Stimulated activated CD4-positive, alpha-beta T cell treated with anti-CD3 and anti-CD28 coated beads, Interleukin-1b, Interleukin-23, amount 100 ng/mL, for 1 hour (primary cell): Measurements from ENCODE around the gene RELN.

Experiments
- DNase-seq, 2 donors: peaks; one replicate each; pipeline ENCODE4 v3.0.0-alpha.2; 2020; ENCODE audit warnings: low read depth in 2 of 2

Gene RELN

DNA sequence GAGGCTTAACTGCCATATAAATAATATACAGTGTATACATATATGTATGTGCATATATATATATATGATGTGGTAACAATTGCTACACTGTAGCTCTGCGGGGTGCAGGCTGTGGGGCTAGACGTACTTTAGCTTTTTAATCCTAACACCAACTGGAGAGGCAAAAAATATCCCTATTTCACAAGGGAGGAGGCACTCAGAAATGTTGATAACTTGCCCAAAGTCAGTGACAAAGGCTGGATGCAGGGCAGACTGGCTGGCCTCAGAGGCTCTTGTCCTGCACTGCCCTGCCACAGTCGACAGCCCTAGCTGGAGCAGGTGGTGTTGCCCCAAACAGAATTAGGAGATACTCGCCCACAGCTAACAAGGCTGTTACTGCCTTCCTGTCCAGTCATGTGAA is 1.5 kb upstream of the RELN start:
- no peak for DNase-seq

DNA sequence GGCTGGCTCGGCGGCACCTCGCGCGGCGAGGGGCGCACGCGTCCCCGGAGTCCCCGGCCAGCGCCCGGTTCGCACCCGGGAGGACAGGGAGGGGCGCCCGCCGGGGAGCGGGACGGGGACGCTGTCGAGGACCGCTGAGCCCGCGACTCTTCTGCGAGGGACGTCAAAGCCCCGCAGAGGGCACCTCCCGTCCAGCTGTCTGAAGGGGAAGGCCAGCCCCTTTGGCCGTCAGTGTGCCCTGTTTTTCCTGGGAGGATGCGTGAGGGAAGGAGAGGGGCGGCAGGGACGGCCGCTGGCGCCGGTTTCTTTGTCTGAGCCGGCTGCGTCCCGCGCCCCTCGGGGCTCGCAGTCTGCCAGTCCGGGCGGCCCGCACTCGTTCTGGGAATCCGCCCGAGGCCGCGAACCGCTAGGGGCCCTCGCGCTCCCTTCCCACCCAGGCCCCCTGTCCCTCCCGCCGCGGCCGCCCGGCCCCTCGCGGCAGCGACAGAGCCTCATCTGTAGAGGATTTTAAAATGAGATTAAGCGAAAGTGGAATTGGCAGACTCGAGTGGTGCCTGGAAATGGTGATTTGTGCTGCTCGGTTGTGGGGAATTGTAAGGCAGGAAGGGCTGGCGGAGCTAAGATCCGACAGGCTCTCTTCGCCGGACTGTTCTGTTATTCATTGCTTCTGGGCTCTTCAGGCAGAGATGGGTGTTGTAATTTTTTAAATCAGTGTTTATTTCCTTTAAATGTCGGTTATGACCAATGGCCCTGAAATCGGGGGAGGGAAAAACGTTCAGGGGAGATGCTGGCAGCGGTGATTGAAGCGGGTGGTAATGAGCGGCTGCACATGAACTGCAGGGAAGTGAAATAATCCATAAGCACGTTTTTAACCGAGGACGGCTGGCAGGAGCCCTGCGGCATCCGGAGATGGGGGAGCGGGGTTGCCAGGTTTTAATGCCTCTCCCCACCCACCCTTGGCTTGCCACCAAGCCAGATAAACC is 618 bp upstream of the RELN start:
- no peak for DNase-seq

DNA sequence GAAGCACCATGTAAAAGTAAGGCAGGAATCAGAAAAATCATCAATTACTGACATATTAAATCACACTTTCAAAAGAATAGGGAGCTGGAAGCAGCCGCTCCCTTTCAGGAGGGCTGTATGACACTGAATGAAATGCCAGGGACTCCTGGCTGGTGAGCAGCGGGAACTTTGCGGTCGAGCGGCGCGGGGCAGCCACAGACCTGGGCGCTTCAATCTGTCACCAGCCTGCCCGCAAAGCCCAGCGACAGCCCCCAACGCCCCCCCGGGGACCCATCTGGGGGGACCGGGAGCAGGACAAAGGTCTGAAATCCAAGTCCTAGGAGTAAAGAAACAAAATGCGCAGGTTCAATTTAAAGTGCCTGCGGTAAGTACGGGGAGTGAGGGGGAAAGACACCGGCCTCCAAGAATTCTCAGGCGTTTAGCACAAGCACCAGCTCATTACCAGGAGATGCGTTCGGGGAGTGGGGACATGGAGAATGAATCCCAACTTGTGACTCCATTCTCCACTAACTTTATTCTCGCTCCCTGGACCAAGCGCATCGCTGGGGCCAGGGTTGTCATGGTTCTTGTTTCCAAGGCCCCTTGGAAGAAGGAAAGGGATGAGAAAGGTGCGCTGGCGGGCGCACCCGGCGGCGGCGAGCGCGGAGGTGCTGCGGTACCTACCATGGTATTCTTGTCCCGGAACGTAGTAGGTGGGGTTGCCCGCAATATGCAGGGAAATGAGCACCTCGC is 824 bp downstream of the RELN start:
- no peak for DNase-seq

DNA sequence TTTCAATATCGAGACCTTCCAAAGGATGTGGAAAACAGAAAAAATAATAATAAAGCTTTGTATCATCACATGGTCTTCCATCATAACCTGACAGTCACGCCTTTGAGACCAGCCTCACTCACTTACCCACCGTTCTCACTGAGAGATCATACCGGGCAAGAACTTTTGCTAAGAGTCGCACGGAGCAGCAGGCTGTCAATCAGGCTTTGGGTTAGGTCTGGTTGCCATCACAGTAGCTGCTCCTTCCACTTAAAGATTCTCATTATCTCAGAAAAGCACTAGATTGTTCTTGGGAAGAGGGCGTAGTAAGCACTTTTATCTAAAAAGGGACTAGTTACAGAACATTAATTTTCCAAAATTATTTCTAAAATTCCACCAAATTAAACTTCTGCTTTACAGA is 2.0 kb downstream of the RELN start:
- DNase-seq: no peak

DNA sequence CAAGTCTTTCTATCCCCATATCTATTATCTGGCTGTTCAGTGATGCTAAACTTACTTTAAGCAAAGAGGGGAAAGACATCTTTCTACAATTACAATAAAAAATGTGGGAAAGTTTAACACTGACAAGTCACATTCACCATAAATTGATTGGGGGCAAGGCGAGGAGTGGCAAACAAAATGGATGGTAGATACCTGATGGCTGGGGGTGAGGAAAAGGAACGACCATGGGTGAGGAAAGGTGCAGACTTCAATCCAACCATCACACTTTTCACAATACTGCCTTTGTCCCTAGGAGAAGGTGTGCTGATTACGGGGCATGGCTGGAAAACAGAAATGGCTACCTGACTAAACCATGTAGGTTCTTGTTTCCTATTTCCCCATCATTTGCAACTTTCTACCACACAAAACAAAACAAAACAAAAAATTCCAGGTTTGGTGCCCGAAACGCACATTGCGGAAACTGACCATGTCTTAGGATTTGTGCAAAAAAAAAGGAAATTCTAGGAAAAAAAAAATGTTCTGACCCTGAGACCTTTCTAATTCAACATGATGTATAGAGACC is 3.8 kb downstream of the RELN start:
- DNase-seq: no peak

DNA sequence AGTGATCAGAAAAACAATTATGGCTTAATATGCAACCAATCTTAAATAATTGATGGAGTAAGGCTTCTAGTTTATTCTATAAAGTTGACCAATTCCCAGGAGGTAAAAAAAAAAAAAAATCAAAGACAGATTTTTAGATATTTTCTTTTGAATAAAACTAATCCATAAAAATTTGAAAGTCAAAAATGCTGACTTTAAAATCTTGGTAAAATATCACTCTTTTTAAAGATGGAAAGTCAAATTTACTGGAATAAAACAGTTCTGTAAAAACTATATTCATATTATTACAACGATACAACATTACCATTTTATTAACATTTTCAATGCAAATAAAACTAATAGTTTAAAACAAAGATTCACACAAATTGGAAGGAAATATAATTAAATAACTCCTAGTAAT is 5.4 kb downstream of the RELN start:
- DNase-seq: no peak

DNA sequence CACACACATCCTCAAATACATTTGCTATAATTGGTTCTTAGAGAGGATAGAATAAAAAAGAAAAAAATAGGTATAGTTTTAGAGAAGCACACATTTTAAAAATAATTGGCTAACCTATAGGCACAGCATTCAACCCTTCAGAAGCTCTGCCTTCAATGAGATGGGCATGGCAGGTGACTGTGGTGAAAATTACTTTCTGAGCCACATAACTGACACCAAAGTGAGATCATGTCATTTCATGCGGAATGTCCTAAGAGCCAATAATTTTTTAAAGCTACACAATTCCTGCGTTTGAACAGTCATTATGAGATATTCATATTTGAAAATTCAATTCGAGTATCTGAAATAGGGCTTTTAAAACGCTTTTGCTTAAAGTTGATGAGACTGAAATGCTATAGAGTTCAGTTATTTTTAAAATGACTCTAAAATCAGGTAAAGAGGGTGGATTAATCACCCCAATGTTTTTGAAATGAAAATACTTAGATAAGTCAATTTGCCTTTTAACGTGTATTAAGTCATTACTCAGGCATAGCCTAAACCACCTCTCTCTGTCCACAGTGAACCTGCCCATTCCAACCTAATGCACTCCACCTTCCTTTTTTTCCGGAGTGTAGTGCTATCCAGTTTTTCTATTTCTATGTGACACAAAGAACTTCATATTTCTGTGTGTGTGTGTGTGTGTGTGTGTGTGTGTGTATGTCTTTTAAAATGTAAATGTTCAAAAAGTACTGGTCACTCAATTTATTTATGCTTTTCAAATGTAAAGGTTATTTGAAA is 6.1 kb downstream of the RELN start:
- DNase-seq: no peak

DNA sequence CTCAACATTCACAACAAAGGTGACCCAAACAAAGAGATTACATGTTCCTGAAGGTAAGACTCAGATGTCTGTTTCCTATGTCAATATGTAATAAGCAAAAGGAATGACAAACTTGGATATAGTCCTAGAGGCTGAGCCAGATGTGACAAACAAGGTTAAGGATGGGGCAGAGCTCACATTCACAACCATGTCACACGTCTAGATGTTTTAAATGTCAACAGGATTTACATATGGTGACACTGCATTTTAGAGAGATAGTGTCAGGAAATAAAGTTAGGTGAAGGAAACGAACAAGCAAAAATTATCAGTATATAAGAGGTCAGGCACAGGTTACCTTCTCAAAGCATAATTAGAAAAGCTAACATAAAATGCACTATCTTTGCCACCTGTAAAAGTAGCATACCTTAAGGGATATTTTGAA is 8.4 kb downstream of the RELN start:
- DNase-seq: no peak

DNA sequence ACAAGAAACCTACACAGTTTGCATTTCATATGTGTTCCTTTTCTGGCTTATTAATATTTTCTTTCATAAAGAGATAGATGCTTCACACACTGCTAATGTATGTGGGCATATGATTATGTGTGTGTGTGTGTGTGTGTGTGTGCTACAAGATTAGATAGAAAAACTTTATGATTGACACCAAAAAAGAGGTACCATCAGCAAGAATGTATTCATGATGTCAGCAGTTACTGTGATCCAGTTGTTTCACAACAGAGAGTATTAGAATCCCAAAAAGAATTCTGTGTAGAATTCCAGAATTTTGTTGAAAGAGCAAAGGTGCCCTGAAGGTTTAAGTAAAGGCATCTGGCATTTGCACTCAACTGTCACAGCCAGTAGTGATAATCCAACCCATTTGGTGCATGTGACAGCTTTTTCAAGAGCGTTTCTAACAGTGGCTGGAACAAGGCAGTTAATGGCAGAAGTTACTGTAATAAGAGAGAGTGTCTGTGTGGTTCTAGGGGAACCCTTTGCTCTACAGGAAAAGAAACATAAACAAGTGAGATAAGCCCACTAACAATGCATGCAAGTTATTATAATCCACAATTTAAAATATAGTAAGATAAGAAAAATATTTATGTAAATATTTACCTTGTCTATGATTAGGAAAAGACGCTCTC is 16.6 kb downstream of the RELN start:
- no peak for DNase-seq

DNA sequence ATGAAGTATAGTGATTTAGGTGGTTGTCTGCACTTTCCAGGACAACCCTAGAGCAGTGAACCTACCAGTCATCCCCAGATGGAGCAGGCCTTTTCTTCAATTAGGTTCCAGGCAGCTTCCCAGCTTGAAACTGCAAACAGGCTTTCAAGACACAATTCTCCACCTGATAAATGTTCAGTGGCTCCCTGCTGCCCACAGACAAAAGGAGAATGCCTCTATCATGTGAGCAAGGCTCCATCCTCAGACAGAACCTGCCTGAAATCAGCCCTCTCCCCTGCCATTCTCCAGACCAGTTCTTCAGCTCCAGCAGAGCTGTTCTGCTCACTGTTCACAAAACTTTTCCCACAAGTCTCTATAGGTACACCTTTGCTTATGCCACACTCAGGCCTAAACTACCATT is 22.1 kb downstream of the RELN start:
- no peak for DNase-seq

DNA sequence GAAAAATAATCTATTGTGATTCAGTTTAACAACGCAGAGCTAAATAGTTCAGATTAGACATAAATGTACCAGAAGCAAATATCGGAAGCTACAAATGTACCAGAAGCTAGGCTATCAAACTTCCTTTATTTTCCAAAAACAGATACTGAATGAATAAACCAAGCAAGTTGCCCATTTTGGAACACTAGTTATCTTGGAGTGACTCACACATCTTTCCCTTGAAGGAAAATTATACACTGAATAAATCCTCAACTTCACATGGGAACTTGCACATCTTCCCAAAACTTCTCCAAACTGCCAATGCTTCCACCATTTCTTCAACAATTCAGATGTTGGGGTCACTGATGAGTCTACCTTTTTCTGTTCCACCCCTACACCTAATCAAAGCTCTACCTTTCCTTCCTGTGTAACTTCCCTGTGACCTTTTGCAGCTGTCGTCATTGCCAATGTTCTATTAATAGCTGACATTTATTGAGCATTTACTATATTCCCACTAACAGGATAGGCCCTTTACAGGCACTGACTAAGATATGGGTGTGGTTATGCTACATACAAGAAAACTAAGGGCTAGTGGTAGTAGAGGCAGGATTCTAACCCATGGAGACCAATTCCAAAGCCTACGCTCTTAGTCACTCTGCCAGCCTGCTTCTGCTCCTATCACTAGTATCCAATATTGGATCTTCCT is 22.7 kb downstream of the RELN start:
- DNase-seq: no peak

DNA sequence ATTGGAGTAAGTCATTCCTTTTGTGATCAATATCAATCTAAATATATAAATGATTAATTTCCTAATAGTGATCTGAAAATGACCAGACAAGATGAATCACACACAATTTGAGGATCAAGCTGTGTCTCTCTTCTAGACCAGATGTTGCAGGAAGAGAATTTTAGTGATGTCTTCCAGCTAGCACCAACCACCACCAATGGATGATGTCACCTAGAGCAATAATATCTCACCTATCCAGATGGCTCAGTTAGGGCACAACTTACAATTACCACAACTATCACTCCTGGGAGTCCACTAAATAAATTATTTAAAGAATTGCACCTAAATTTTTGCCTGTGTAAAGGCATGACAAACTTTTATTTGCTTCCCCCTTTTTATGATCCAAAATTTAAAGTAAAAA is 25.2 kb downstream of the RELN start:
- no peak for DNase-seq

DNA sequence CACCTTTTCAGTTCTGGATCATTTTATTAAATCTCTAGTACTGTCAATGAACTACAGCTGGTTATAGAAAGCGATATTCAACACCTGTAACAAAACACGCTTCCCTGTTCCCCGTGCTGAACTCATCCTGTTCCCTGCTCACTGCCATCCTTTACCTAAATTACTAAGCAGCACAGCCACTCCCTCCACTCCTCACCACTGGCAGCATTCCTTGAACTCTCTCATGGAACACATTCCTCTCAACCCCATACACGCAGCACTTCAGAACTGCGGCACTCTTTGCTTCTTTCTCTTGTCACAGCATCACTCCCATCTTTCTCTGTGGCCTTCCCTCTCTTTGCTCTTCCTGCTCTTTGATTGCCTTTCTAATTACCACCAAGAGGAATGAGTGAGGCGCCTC is 27.4 kb downstream of the RELN start:
- DNase-seq: no peak

DNA sequence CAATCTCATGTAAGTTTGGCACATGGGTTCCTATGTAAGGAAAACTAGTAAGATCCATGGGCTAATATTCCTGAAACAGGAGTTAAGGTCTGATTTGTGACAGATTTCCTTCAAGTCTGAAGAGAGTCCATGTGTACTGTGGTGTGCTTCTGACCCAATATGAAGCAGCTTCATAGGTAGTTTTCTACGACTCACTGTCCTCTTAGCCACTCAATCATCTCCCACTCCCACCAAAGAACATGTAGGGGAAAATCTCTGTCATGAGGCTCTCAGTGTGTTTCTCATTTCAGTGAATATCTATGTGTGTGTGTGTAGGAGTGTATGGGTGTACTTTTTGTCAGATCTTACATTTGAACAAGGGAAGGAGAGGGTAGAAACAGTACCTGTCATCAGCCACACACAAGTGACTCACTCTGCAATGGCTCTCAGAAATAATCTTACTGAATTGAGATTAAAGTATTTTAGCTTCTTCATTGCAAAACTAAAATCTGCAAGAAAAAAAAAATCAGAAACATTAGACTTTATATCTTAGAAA is 31.1 kb downstream of the RELN start:
- no peak for DNase-seq

DNA sequence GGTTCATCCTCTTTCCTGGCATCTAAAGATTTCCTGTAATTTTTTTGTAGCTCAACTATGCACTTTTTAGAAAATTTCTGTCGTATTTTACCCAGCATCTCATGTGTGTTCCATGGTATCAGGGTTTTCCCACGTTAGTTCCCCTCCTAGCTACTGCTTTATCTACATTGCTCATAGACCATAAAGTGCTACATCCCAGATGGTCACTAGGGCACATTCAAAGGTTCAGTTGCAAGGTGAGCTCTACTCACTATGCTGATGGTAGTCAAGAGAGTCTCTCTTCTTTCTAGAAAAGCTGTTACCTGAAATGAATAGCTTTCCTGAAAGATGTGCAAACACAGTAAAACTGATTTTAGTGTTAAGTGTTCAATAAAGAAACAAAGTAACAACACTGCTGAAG is 33.5 kb downstream of the RELN start:
- DNase-seq: no peak

DNA sequence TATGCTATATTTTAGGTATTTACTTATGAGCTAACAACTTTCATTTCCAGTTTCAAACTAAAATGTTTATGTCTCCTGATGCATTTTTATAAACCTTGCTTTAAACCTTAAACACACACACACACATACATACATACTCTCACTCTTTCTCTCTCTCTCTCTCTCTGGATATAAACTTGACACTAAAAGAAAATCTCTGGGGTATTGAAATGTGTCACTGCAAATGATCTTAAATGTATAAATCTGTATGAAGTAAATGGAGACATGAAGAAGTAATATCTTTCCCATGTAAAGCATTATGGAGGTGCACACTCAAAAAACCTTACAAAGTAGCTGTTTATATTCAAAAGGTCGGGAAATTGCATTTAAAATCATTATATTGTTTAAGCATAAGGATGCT is 37.0 kb downstream of the RELN start:
- no peak for DNase-seq

DNA sequence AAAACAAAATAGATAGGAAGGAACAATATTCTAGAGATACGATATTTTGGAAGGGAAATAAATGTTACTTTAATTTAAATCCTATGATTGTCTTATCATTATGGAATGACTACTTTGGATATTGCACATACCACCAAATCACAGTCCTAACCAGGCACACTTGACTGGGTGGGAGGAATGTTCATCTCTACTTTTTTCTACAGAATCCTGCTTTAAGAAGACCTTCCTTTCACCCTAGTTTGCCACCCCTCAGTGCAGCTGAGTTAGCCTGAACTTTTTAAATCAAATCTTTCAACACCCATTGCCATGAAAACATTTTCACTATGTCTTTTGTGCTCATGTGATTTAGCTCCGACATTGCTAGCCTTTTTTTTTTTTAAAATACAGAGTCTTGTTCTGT is 38.1 kb downstream of the RELN start:
- no peak for DNase-seq

DNA sequence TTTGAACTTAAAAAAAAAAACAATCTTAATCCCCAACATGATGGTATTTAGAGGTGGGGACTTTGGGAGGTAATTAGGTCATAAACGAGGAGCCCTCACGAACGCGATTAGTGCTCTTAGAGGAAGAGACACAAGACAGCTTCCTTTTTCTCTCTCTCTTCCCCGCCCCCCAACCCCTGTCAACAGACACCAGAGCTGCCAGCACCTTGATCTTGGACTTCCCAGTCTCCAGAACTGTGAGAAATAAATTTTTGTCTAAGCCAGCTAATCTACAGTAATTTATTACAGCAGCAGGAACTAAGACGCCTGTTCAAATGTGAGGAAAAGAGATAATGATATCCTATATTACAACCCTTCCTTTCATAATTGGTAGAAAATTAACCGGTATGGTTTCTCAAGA is 40.1 kb downstream of the RELN start:
- no peak for DNase-seq

DNA sequence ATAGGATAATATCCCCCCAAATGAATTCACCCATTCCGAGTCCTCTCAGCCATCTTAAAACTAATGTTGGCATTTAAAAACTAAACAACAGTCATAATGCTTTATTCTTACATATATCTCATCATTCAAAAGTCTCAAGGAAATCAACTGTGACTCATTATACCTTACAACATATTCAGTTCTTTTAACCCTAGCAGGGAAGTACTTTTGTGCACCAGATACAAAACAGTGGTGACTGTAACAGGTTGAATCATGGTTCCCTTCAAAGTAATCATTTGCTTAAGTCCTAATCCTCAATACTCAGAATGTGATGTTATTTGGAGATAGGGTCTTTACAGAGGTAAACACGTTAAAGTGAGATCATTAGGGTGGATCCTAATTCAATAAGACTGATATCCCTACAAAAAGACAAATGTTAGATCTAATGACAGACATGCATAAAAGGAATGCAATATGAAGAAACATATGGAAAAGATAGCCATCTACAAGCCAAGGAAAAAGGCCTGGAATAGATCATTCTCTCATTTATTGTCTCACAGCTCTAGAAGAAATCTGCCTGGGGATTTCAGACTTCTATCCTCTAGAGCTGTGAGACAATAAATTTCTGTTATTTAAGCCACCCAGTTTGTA is 42.3 kb downstream of the RELN start:
- DNase-seq: no peak

DNA sequence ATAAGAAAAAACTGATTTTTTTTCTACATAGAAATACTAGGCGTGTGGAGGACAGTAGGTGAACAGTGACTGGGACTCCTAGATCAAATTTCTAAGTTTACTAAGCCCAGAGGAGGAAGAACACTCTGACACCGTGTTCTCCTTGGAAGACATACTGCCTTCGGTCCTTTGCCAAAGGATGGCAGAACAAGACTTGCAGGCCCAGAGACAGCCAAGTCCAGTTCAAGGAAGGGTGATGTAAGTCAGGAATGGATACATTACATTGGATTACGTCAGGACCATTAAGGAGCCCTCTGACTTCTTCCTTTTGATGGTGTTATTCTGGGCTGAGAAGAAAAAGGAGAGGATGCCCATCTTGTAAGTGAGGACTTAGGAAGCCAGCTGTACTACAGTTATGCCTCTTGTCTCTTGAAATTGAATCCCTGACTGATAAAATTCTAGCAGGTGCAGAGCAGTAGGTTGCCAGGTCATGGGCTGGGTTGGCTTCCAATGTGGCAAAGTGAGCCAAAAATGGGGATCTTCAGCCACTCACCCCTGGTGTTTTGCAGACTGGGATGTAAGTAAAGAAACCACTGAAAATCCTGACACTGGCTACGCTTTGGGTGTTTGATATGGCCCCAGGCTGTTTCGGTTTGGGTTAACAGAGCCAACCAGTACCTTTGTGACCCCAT is 45.1 kb downstream of the RELN start:
- no peak for DNase-seq
